ENCODE data around the gene MYOF.
"Not testable (repeated sequence)": the region's sequence is repeated elsewhere in the genome, so short reads cannot be mapped to it uniquely, and the experiment has no call there.

Gene MYOF

DNA sequence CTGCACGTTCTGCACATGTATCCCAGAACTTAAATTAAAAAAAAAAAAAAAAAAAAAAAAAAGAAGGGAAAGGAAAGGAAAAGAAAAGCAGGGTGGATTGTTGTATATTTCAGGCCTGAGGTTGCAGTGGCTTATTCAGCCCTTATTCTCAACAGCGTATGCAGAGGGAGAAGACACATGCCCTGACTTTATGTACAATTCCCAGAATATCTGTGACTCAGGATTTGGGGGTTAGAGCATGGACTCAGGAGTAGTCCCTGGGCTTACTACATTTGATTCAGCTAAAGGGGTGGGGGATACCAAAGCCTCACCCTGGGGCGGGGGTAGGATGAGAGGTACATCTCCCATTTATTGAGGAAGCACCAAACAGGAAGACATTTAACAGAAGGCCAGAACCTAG is 137.4 kb downstream of the MYOF start:
- DNase-seq, result no peak

DNA sequence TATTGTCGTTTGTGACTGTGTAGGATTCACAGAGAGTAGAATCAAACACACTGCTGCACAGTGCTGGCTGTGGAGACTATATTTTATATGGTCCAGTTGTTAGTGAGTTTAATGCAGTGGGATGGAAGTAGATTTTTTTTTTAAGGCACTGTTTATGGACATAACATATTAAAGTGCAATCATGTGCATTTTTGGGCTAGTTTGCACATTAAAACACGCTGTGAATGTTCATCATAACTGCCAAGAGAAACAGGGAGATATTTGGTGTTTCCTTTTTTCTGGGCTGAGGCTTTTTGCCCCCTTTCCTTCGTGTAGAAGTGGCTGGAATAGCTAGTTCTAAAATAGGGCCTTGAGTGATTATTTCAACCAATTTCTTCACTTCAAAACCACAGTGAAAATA is 139.2 kb downstream of the MYOF start:
- no peak for DNase-seq

DNA sequence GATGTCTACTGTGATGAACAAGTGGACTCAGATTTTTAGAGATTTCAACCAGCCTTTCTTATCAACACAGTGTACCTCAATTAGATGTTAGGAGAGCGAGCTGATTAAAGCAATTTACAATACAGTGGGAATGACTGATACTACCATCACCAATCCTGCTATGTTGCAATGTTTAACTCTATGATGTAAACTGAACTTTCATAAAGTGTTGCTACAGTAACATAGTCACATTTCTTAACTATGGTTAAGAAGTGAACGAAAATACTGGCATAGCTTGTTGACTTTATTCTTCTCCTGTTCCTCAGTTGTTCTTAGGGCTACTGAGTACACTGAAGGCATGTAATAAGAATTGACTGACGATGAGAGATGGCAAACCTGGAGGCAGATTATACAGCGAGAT is 139.8 kb downstream of the MYOF start:
- DNase-seq, result no peak

DNA sequence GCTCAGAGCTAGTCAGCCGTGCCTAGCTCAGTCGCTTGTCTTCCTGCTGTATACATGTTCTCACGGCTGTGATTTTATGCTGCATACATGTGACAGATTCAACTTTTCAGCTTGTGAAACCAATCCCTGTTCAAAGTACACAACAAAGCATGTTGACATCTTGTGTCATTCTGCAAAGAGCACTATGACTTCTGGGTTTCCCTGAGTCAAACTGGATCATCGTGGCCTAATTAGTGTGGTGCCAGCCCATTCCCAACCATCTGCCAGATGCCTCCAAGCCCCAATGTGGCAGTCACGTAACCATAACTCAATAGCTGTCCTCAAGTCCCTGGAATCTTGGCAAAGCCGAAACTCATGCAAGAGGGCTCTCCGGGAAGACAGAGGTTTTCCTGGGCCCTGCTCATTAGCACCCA is 144.8 kb downstream of the MYOF start:
- no peak for DNase-seq

DNA sequence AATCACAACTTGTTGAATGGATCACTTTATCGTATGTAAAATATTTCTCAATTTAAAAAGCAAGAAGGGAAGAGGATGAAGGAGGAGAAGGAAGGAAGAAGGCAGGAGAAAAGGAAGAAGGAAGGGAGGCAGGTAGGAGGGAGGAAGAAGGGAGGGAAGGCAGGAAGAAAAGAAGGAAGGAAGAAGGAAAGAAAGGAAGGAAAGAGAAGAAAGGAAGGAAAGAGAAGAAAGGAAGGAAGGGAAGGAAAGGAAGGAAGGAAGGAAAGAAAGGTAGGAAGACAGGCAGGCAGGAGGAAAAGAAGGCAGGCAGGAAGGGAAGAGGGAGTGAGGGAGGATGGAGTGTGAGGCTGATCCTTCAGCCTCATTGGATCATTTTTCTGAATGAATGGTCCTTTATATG is 145.5 kb downstream of the MYOF start:
- no peak for DNase-seq

DNA sequence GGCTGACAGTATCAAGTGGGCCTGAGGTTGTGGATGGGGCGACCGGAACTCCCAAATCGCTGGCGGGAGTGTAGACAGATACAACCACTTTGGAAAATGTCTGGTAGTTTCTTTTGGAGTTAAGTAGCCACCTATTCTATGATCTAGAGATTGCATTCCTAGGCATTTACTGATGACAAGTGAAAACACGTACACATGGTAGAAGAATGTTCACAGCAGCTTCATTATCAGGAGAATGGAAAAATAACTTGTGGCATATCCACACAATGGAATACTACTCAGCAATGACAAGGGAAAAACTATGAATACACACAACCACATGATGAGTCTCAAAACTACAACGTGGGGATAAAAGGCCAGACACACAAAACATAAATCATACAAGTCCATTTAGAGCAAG is 146.0 kb downstream of the MYOF start:
- no peak for DNase-seq

DNA sequence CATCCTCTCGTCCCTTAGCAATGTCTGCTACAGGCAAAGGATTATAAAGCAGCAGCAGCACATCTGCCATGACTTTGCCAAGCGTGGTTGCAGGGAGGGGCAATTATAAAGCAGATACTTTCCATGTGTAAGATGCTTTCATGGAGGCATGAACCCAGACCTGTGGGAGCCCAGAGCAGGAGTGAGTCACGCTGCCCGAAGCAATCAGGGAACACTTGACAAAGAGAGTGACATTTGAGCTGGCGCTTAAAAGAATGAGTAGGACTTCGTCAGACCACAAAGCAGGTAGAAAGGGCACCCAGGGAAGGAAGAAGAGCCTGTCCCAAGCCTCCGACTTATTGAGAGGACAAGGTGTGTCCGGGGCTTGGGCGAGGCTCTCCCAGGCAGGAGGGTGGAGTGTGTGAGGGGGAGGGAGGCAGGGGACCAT is 147.2 kb downstream of the MYOF start:
- DNase-seq, result no peak

DNA sequence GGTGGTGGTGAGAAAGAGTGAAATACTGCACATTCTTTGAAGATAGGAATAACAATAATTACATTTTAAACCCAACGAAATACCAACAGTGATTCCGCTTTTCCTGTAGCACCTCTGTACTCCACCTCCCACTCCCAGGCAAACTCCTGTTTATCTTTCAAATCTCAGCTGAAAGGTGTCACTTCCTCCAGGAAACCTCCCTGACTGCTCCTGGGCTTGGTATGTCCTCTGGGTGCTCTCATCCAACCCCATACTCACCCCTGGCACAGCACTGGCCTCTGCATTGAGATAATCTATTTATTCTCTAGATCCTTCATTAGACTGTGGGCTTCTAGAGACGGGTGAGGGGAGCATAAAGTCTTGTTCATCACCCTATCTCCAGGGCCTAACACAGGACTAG is 148.0 kb downstream of the MYOF start:
- DNase-seq, result no peak

DNA sequence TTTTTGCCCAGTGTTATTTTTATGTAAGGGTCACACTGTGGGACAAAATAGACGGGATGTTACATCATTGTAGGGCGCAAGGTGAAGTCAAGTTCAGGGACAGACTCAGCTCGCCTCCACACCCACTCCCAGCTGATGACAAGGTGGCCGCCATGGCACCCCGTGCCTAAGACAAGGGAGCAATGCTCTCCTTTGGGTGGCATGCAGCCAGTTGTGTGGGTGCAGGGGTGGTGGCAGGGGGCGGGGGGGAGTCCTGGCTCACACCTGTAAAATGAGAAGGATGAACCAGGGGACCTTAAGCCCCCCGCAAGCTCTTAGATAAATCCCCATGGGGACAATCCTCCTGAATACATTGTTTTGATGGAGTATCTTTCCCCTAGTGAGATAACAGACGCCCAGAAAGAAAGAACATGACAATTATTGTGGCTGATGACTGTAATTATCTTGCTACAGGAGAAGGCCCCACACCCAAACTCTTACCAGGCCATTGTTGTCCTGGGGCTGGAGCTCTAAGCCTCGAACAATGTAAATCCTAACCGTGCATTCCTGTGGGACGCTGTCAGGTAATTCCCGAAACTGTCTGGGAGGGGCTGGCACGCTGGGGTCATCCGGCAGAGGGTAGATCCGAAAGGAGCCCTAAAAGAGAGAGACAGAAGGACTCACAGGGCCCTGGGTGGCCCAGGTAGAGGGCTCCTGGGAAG is 148.7 kb downstream of the MYOF start:
- DNase-seq, result no peak

DNA sequence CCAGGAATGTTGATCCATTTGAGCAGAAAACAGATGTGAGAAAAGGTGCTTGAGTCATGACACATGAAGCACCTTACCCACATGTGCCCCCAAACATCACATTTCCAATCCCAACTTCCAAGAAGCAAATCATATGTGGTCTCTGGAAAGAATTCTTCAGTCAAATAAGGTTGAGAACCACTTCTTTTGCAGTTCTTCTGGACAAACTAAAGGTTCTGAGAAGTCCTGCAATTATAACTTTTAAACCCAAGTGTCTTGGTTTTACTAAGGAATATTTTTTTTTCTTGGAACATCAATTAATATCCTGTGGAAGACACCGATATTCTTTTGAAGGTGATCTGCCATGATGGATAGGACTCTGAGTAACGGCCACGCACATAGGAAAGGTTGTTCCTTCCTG is 151.3 kb downstream of the MYOF start:
- DNase-seq, result no peak

DNA sequence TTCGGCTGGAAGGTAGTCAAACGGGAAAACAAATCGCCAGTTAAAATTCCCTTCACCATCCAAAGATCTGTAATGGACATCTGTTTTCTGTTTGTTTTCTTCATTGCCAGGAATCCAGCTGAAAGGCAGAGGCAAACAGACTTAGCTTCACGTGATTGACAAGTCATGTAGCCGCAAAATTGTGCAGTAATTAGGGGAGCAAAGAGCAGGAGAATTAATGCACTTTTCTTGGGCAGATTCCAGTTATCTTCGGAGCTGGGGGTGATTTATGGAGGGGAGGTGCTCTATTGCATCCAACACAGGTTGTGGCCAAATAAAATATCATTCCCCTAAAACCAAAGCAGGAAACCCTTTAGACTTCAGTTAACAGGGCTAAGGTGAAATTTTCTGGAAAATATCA is 162.2 kb downstream of the MYOF start:
- DNase-seq, result no peak

DNA sequence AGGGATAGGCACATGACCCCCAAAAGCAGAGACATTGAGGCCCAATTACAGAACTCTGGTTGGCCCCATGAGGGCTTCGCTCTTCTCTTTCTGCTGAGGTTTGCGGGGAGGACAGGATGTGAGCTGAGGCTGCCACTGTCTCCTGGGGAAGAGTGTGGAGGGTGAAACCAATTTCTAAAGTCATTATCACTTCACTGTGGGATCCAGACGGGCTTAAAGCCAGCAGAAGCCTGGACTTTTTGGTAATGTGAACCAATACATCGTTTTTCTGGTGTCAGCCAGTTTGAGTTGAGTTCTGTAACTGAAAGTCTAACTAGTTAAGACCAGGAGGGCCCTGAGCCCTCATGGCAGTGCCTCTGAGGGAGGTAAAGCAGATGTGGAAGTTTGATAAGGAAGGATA is 163.0 kb downstream of the MYOF start:
- no peak for DNase-seq

DNA sequence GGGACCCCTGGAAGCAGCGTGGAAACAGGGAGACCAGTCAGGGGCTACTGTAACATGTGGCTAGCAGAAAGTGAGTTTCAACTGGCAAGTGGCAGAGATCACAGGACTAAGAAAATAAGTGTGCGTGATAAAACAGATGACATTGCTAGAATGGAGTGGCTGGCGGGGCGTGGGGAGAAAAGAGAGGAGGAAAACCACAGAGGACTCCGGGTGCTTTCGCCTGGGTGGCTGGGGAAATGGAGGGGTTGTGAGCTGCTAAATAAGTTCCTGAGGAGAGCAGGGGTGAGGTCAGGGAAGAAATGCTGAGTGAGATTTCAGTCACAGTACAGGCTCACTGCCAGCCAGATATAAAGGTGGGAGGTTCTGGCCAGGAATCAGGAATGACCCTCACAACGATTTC is 166.9 kb downstream of the MYOF start:
- DNase-seq, result no peak

DNA sequence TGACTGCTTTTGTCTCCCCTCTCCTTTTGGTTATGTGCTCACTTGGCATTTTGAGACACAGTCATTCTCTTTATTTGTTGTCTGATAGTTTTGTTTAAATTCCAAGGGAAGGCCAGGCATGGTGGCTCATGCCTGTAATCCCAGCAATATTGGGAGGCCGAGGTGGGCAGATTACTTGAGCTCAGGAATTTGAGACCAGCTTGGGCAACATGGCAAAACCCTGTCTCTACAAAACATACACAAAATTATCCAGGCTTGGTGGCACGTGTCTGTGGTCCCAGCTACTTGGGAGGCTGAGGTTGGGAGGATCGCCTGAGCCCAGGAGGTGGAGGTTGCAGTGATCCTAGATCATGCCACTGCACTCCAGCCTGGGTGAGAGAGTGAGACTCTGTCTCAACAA is 167.5 kb downstream of the MYOF start:
- DNase-seq, result not testable (repeated sequence)

DNA sequence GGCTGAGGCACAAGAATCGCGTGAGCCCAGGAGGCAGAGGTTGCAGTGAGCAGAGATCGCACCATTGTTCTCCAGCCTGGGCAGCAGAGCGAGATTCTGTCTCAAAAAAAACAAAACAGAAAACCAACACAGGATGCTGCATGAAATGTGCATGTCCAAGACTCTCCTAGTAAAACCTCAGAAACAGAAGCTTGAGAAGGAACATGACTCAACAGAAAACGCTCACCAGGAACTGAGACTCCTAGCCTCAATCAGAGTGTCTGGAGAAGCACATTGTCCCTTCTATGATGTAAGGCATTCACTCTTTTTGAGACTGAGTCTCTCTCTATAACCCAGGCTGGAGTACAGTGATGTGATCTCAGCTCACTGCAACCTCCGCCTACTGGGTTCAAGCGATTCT is 168.3 kb downstream of the MYOF start:
- peak in 1 of 2 donors; percentile 8 for DNase-seq

DNA sequence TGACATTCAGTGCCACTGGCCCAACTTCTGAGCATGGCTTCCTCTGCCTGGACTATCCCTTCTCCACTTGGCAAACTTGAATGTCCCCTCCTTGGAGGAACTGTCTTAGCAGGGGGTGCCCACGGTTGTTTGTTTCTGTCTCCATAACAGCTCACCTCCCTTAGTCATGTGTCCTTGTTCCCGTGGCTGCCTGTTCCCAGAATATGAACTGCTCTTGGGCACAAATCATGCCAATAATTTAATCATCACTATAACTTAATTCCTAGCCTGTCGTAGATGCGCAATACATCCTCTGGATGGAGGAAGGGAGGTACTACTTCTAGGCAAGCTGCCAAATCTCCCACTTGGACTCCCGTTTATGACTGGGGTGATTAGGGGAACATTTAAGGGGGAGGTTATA is 173.1 kb downstream of the MYOF start:
- DNase-seq, result no peak

DNA sequence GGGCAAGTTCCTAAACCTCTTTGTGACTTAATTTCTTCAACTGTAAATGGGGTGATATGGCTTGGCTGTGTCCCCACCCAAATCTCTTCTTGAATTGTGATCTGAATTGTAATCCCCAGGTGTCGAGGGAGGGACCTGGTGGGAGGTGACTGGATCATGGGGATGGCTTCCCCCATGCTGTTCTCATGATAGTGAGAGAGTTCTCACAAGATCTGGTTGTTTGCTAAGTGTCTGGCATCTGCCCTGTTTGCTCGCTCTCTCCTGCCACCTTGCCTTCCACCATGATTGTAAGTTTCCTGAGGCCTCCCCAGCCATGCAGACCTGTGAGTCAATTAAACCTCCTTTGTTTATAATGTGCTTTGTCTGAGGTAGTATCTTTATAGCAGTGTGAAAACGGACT is 177.0 kb downstream of the MYOF start:
- no peak for DNase-seq

DNA sequence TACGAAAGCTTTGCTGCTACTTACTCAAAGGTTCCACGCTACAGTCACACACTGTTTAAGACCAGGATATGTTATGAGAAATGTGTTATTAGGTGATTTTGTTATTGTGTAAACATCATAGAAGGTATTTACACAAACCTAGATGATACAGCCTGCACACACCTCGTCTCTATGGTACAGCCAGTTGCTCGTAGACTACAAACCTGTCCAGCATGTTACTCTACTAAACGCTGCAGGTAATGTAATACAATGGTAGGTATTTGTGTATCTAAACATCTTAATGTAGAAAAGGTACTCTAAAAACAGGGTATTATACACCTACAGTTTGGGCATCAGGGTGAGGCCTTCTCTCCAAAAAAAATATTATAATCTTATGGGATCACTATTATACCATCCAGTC is 181.2 kb downstream of the MYOF start:
- DNase-seq, result no peak

DNA sequence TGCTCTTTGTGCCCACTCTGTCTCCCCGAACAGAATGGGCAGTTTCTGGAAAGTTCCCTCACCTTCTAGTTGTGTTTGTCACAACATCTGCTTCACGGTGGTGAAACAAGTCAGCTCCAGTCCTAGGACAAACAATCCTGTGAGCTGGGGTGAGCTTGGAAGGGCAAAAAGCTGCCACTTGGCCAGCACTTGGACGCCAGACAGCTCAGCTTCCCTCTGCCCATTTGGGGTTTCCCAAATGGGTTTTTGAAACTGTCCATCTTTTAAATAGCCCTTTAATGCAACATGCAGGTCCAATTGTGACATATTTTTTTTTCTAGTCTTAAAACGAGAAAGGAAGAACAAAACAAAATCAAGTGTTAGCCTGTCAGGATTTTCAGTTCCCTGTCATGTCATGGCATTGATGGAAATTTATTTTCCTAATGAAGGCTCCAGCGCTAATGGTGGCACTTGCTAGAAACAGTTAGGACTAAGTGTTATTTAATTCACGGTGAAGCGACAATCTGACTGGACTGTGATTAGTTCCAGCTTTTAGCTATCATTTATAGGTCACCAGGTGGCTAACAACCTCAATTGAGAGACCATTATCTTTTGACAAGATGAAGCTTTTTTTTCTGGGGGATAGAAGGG is 181.7 kb downstream of the MYOF start:
- no peak for DNase-seq

DNA sequence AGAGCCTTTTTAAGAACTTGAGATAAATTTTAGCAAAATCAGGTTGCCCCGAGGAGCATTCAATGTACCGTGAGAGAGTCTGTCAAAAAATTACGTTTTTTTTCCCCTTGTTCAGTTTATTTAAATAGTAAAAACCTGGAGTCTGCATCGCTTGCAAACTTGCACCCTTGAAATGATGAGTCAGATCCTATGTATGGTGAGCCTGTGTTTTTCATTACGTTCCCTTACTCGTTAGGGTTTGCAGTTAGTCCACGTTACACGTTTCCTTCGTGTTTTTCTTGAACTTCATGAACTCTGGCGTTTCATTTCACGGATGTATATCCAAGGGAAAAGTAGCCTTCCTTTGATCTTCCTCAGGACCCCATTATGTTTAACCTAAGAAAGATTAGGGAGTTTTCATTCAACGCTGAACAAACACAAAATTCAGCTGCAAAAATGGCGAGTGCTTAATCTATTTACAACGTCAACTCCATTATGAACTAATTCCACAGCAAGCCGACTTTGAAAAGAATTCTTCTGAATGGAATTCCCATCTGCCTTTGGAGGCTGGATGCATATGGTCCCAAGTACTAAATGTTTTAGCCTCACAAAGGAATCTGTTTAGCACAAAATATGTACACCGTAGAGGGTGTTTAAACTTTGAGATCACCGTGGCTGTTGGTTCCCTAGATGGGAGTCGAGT is 182.4 kb downstream of the MYOF start:
- DNase-seq, result no peak

DNA sequence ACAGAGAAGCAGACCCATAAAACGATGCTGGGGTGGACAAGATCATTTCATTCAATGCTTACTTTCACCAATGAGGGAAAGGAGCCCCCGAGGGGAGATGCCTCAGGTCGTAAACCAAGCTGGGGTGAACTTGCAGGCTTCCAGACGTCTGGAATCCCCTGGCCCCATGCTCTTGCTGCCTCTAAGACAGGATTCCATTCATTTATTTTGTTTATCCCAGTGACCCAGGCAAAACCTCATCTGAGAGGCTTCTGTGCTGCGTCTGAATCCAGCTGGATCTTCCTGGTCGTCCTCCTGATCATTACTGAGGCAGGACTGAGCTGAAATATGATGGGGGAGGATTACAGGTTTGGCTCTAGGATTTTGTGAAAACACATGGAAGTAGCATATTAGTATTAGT is 182.9 kb downstream of the MYOF start:
- no peak for DNase-seq

DNA sequence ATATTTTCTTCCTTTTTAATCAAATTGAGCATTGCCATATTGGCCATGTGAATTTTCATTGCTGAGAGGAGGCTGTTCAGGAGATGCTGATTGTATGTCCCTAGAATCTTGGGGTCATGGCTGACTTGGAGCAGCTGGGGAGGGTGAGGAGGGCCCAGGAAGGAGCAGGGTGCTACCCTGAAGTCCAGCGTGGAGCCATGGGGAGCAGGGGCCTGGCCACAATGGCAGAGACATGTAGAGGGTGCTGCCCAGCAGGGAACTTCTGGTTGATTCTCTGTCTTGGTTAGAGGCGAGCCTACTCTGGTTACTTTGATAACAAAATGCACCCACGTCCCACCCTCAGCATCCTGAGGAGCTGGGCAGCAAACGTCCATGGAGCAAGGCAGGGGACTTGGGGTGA is 186.0 kb downstream of the MYOF start:
- no peak for DNase-seq

DNA sequence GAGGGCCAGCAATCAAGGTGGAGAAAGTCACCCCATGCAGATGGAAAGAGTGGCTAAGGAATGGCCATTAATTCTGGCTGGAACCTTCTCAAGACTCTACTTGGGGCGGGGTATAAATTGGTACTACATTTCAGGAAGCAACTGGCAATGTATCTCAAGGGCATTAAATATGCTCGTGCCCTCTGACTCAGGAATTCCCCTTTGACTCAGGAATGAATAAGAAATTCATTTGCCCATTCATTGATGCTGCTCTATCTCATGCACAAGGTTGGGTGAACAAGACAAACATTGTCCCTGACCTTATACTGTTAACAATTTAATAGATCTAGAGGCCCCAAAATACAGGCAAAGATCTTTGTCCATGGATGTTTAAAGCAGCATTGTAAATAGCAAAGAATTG is 188.1 kb downstream of the MYOF start:
- peak; percentile 18 to 34 for DNase-seq

DNA sequence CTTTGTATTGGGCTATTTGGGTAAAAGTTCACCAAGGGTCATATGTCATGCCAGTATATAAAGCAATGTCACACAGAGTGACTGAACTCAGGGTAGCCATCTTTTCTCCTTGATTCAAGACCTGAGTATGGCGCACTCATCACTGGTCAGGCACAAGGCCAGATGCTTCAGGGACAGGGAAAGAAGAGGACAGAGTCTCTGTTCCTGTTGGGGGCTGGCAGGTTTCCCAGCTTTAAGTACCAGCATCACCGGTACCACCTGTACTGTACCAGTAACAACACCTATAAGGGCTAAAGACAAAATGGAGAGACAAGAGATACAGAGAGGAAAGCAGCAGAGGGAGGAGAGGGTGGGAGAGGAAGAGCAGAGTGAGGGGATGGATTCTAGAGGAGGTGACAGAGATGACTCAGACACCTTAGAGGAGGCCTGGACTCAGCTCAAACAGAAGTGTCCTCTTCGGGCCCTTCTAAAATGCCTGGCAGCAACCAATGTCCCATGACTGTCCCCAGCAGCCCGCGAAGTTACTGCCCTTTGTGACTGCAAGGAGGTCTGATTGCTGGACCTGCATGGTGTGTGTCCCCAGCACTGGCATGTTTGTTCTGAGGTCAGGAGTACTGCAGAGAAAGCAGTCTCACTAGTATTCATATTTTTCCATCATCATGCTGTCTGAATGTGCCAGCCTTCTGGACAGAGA is 191.3 kb downstream of the MYOF start:
- DNase-seq, result no peak

Measured in inflammatory macrophage treated with lipopolysaccharide for 1 hour (primary cell).